GM21825 (cell line): ENCODE measurements around the gene GARIN6.
A peak's percentile ranks its signal among the peaks of the same experiment; 100 is the strongest.
"Not testable (repeated sequence)": the region's sequence is repeated elsewhere in the genome, so short reads cannot be mapped to it uniquely, and the experiment has no call there.

Experiments
- ATAC-seq: cut with Tn5 transposase; IDR thresholded peaks from one replicate; pipeline ENCODE4 v1.9.1; 2021; ENCODE audit warnings: mild to moderate bottlenecking, moderate library complexity; ENCODE audit not compliant: unreplicated experiment

Gene GARIN6

DNA sequence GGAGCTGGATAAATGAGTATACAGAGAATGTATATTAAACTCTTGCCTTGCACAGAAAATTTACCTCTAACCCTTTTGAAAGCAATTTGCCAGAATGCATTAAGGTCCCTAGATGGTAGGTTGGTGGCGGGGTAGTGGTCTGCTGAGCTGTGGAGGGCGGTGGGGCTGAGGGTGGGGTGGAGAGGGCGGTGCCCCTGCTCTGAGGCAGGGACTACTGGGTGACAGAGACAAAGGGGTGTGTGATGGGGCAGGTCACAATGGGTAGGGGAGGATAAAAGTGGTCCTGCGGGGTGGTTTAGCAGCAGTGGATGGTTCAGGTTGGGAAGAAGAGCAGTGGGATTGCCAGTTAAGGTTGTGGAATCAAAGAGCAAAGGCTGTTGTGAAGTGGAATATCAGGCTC is at the start of gene GARIN6:
GARIN6 (plus strand) TSS at position 301 of the 400 bp plus-strand sequence. CDS start 422 bp downstream, outside the sequence.
- ATAC-seq, result no peak

DNA sequence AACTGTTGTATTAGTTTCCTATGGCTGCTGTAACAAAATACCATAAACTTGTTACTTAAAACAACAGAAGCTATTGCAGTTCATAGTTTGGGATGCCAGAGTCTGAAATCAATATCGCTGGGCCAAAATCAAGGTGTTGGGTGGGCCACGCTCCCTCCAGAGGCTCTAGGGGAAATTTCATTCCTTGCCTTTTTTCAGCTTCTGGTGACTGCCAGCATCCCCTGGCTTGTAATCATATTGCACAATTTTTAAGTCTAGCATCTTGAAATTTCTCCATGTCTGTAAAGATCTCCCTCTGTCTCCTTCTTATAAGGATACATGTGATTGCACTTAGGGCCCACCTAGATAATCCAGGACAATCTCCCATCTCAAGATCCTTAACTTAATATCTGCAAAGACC is 48.8 kb upstream of the GARIN6 start:
- ATAC-seq, result no peak

DNA sequence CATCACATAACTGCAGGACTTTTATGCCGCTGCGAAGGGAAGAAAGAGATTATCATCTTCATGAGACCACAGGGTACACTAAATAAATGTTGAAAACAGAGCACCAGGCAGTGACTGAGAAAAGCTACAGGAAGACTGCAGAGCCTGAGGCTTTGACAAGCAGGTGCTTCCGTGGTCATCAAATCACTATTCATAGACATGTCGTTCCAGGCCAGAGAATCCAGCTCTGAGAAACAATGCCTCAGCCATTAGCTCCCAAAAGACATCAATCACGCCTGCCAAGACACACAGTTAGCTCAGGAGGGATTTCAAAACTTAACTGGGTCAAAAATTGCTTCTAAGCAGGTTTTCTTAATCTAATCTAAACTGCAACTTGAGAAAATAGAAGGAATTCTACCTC is 47.2 kb upstream of the GARIN6 start:
- peak; percentile 96 for ATAC-seq

DNA sequence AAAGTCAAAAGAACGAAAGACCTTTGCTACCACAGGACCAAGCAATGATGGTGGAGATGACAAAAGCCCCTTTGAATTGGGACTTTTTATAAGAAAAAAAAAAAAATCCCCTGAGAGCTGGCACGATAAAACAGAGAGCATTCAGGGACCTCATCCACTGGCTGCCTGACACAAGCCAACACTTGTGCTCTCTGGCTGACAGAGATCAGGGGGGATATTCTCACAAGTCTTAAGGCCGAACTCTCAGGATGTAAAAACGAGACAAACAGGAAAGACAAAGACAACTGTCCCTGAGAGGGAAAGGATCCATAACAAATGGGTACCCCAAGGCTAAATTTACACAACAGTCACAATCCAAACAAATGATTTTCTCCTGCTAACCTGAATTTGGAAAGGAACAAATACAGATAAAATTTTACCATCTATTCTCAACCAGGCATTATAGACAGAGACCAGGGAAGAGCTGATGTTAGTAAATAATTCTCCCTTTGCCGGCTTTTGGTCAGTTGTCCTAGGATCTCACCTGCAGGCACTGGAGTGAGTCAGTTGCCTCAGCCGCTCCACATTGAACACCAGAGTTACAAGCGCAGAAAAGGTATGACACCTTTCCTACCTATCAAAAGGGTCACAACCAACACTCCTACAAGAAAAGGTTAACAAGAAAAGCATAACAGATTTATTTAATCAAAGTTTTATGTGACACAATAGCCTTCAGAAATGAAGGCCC is 37.9 kb upstream of the GARIN6 start:
- ATAC-seq, result no peak

DNA sequence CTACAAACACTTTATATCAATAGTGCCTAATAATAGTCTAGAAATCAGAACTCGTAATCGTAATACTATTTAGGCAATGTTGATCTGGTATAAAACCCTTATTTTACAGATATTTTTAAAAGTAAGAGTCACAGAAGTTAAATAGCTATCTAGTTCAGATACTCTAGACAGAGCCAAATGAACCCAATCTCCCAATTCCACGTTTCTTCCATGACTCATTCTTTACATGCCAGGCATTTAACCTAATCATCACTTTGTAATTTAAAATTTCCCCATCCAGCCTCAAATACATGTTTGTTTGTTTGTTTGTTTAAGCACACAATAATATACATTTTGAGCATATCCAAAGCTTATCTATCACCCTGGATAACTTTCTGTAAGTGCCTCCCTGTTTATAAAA is 36.4 kb upstream of the GARIN6 start:
- ATAC-seq, result no peak

DNA sequence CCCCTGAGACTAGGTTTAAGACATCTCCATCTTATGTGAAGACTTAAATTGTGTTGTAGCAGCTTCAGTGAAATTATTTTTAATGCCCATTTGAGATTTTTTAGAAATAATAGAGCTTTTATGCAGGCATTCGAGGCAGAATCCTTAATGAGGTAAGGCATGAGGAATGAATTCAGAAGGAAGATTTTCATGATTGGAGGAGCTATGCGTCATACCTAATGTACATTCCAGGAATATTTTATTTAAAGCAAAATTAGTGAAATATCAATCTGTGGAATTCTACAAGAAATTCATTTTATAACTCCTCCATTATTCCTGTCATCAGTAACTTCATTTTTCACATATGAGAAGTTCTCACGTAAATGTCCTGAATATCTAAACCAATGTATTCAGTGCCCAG is 36.0 kb upstream of the GARIN6 start:
- no peak for ATAC-seq

DNA sequence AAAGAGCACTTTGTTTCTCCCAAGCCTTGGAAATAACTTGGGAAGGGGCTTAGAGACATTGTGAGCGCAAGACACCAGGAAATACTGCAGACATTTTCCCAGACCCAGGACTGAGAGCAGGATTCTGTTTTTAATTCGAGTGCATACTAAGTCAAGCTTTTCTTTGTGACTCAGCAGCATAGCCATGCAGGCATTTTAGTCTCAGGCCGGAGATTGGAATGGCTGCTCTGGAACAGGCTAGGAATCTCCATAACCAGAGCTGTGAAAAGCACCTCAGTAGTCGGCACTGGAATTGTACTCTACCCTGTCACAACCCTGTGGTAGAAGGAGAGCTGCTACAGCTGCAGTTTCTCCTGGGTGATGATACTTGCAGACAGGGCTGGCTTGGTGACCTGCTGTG is 28.9 kb upstream of the GARIN6 start:
- no peak for ATAC-seq

DNA sequence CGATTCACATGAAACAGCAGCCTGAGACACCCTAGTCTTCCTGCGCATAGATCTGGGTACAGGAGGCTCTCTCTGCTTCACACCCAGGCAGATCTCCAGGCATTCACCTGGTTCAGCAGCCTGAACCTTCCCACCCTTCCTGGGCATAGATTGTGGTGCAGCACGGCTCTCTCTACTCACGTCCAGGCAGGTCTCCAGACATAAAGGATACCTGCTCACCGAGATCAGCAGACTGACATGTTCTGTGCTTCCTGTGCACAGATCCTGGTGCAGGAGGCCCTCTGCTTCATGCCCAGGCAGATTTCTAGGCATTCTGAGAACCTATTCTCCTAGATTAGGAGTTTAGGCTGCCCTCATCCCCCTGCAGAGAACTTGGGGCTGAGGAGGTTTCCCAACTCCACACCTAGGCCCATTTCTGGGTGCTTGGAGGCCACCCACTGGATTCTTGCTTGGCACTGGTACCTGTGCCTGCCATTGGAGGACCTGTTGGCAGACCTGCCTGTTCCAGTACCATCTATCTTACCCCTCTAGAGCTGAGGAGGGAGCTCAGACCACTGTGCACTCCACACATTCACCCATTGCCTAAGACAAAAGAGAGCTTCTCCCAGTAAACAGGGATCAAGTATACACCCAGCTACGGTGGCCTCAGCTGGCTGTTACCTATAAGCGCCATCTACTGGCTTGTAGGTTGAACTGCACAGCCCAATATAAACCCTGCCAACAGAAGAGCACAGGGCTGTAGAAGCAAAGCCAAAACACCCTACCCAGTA is 28.0 kb upstream of the GARIN6 start:
- ATAC-seq, result peak; percentile 90

DNA sequence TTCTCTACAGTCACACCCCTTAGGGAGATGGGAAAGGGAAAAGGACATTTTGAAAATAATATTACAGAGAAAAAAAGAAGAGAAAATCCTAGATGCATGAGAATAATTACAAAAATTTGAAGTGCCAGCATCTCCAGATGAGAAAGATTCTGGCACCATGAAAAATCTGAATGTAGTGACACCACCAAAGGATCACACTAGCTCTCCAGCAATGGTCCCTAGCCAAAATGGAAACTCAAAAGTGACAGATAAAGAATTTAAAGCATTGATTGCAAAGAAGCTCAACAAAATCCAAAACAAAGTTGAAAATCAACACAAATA is 27.4 kb upstream of the GARIN6 start:
- no peak for ATAC-seq

DNA sequence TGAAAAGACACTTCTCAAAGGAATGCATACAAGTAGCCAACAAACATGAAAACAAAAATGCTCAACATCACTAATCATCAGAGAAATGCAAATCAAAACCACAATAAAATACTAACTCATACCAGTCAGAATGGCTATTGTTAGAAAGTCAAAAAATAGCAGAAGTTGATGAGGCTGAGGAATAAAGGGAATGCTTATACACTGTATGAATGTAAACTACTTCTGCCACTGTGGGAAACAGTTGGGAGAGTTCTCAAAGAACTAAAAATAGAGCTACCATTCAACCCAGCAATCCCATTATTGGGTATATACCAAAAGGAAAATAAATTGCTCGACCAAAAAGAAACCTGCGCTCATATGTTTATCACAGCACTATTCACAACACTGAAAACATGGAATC is 23.0 kb upstream of the GARIN6 start:
- ATAC-seq, result not testable (repeated sequence)

DNA sequence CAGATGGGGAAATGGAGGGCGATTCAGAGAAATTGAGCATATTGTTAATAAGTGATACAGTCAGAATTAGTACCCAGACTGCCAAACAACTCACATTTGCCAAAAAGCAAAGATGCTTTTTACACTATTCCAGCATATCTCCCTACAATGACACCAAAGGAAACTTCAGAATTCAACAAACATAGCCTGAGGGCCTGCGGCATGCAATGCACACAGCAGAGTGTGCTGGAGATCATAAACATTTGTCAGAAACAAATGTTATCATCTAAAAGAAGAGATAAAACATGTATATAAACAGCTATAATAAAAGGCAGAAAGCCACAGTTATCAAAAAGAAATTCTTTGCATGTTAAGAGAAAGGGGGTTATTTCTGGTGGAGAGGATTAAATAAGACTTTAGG is 20.1 kb upstream of the GARIN6 start:
- ATAC-seq, result no peak

DNA sequence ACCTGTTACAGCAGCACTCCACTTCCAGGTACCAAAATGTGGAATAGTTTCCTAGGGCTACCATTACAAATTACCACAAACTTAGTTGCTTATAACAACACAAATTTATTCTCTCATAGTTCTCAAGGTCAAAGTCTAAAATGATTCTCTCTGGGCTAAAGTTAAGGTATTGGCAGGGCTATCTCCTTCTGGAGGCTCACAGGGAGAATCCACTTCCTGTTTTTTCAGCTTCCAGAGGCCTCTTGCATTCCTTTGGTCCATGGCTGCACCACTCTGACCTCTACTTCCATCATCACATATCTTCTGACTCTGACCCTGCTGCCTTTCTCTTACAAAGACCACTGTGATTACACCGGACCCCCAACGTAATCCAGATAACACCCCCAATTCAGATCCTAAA is 2.9 kb upstream of the GARIN6 start:
- no peak for ATAC-seq

DNA sequence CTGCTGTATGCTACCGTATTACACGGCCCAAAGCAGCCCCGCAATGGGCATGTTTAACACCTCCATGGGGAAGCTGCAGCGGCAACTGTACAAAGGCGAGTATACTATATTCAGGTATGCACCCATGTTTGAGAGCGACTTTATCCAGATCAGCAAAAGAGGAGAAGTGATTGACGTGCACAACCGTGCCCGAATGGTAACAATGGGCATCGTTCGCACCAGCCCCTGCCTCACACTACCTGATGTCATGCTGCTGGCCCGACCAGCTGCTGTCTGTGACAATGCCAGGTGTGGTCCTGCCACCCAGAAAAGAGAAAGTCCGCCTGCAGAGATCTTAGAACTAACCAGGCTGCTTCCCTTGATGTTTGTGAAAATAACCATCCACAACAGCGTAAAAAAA is 630 bp downstream of the GARIN6 start:
- no peak for ATAC-seq

DNA sequence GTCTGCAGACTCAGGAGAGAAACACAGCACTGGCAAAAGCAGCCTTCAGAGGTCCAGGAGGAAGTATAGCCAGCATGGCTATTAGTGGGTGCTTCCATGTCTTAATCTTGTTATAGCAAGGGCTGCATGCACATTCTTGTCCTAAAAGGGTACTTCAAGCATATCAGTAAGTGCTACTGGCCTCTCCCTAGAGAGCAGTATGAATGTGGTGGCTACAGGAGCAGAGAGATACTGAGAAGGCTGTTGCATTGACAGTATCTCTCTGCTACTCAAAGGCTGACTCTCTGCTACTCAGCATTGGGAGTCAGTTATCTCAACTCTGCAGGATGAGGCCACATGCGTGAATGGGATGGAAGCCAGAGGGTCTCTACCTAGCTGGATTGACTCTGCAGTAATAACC is 2.0 kb downstream of the GARIN6 start:
- ATAC-seq, result no peak

DNA sequence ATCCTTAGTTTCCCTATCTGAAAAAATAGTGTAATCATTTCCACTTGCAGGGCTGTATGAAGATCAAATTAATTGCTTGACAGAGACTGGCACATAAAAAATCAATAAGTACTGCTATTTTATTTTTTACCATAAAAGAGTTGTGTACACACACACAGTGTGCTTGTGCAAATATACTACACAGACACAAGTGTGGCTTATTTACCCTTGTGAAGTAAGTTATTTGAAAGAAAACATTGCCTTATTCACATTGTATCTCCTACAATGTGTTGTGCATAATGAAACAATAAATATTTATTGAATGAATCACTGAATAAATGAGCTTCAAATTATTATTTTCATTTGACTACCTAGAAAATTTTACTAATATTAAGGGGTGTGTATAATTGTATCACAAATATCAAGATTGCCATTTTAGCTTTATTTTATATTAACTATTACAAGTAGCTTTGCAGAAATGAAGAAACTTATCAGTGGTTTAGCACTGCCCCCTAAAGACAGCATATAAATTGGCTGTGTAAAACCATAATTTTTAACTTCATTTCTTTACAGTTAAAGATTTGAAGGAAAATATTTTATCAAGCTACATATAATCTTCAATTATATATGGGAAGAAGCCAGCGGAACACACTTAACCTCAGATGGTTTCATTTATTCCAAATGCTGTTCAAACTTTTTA is 11.3 kb downstream of the GARIN6 start:
- no peak for ATAC-seq

DNA sequence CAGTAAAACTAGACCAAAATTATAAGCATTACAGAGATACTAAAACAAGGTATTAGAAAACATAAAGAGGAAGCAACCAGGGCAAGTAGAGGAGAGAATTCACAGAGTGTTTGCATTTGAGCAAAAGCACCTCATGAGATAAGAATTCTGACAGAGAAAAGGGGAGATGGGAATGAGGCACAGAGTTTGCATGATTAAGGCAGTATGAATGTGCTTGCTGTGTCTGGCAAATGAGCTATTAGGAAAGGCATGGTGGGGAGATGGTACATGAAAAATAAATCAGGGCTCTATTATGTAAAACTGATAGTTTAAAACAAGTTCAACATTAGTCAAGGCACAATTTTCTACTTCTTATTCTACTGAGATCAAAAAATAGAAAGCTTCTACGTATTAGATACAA is 23.1 kb downstream of the GARIN6 start:
- ATAC-seq, result no peak

DNA sequence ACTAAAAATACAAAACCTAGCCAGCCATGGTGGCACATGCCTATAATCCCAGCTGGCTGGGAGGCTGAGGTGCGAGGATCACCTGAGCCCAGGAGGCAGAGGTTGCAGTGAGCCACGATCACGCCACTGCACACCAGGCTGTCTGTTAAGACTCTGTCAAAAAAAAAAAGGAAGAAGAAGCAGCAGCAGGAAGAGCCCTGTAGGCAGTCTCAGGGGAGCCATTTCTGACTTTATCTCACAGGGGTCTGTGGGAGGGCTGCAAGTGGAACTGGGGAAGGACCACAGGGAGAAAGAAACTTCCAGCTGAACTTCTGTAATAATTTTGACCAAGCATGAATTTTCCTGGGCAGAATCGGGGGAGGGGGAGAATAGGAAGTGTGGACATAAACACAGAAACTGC is 32.7 kb downstream of the GARIN6 start:
- no peak for ATAC-seq

DNA sequence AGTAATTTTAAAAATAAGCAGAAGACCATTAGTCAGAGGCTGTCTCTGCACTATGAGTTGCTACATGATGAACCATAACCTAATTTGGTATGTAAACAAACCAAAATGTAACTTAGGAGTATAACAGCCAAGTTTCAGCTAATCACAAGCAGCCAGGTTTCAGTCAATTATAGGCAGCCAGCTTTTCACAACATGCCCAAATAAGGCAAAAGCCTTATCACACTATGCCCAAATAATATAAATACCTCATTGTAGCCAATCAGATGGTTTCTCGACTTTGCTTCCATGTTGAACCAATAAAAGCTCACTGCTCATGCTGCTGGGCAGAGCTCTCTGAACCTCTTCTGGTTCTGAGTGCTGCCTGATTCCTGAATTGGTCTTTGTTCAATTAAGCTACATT is 38.6 kb downstream of the GARIN6 start:
- no peak for ATAC-seq

DNA sequence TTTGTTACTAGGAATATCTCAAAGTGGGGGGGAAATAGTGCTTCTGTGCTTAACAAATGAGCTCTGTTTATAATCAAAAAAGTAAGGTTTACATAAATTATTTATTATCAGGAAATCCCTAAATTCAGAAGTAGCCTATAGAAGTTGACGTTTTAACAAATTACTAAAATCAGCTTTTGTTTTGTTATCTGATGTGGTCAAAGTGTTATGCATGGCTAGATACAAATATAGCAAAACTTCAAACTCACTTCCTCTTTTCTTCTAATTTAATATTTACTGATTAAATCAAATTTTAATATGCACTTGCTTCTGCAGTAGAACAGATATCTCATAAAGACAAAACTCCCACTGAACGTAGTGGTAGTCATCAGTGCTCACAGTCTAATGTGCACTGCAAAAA is 47.5 kb downstream of the GARIN6 start:
- ATAC-seq, result no peak
